Keratinocyte (primary cell): ENCODE measurements around the gene VPREB1. TPM values are rescaled to one million over a fixed set of nuclear protein-coding genes. Genes with fewer than 3 reads are reported as not detected.

Source experiments
- DNase-seq: peaks from one replicate; pipeline ENCODE4 v3.0.0-alpha.2; 2011; ENCODE audit warnings: low read depth, missing footprints, low spot score
- FAIRE-seq: peaks from 2 replicates; lab custom pipeline; 2011; peaks lifted over from hg19 to GRCh38; lab: Jason Lieb, UNC
- H2AFZ ChIP-seq: 2 replicates; pipeline ENCODE4 v1.6.0; 2012; ENCODE audit warnings: low read length, control low read depth, inconsistent platforms; ENCODE audit not compliant: control insufficient read depth
- H3K27ac ChIP-seq: 2 replicates; pipeline ENCODE4 v1.5.1; 2011; ENCODE audit warnings: low read length; ENCODE audit not compliant: control insufficient read depth, insufficient read depth
- H3K27me3 ChIP-seq: 3 replicates; pipeline ENCODE4 v1.6.0; 2011; ENCODE audit warnings: low read length; ENCODE audit not compliant: control insufficient read depth, insufficient read depth; ENCODE audit errors: extremely low read depth
- H3K36me3 ChIP-seq, 2 experiments: 2 replicates in 1 of 2; 3 replicates in 1 of 2; pipeline ENCODE4 v1.5.1; 2011; ENCODE audit warnings: low read length in 2 of 2, mild to moderate bottlenecking in 1 of 2; ENCODE audit not compliant: control insufficient read depth in 2 of 2, insufficient read depth in 2 of 2; ENCODE audit errors: extremely low read depth in 1 of 2
- H3K4me1 ChIP-seq: 3 replicates; pipeline ENCODE4 v1.5.1; 2011; ENCODE audit warnings: low read length; ENCODE audit not compliant: control insufficient read depth, insufficient read depth; ENCODE audit errors: extremely low read depth
- H3K4me2 ChIP-seq: 3 replicates; pipeline ENCODE4 v1.6.0; 2011; ENCODE audit warnings: low read depth, low read length; ENCODE audit not compliant: control insufficient read depth, insufficient read depth; ENCODE audit errors: extremely low read depth
- H3K4me3 ChIP-seq, 3 experiments: fragments of 200-600 bp in 1 of 3; sonication (generic) in 1 of 3; 2 replicates in 2 of 3; 3 replicates in 1 of 3; pipeline ENCODE4 v1.5.1; 2011 to 2016; ENCODE audit warnings: low read length in 3 of 3, mild to moderate bottlenecking in 3 of 3, control low read depth in 2 of 3, inconsistent platforms in 1 of 3, low read depth in 1 of 3, mixed read lengths in 1 of 3, mixed run types in 1 of 3, moderate library complexity in 1 of 3; ENCODE audit not compliant: control insufficient read depth in 2 of 3, insufficient read depth in 2 of 3; ENCODE audit errors: extremely low read depth in 1 of 3
- H3K79me2 ChIP-seq: 2 replicates; pipeline ENCODE4 v1.6.0; 2012; ENCODE audit warnings: low read length; ENCODE audit not compliant: control insufficient read depth, insufficient read depth
- H3K9ac ChIP-seq: 3 replicates; pipeline ENCODE4 v1.6.0; 2011; ENCODE audit warnings: low read length; ENCODE audit not compliant: control insufficient read depth, insufficient read depth; ENCODE audit errors: extremely low read depth
- H3K9me1 ChIP-seq: 3 replicates; pipeline ENCODE4 v1.6.0; 2011; ENCODE audit warnings: low read length; ENCODE audit not compliant: control insufficient read depth, insufficient read depth; ENCODE audit errors: extremely low read depth
- H3K9me3 ChIP-seq: 2 replicates; pipeline ENCODE4 v1.5.1; 2012; ENCODE audit warnings: low read depth, low read length; ENCODE audit not compliant: control insufficient read depth
- H4K20me1 ChIP-seq: 3 replicates; pipeline ENCODE4 v1.6.0; 2011; ENCODE audit warnings: low read length; ENCODE audit not compliant: control insufficient read depth, insufficient read depth; ENCODE audit errors: extremely low read depth
- CTCF ChIP-seq, 3 experiments: IDR thresholded peaks in 1 of 3; conservative IDR thresholded peaks in 1 of 3; optimal IDR thresholded peaks in 1 of 3; 2 replicates in 2 of 3; 3 replicates in 1 of 3; pipeline versions ENCODE3 to v1.5.1; 2011; ENCODE audit warnings: low read length in 3 of 3, mild to moderate bottlenecking in 3 of 3, moderate library complexity in 2 of 3, control low read depth in 1 of 3, inconsistent platforms in 1 of 3; ENCODE audit not compliant: insufficient read depth in 2 of 3; ENCODE audit errors: extremely low read depth in 1 of 3
- EZH2 ChIP-seq: IDR thresholded peaks from one replicate; pipeline ENCODE4 v1.6.1; 2012; ENCODE audit warnings: inconsistent platforms, mild to moderate bottlenecking, low read length, moderate library complexity
- dilution Hi-C: fragments of 300-500 bp; cut with MboI; formaldehyde crosslinking; loops from one replicate; pipeline ENCODE4 v1.7.0; 2020; ENCODE audit warnings: low sequenced_read_pairs; ENCODE audit not compliant: extremely low pct_ligation_motif_present
- polyA plus RNA-seq, 5 experiments: library from polyadenylated mRNA; depleted of rRNA in 3 of 5; stranded (reverse) in 3 of 5; stranded (forward) in 1 of 5; unstranded in 1 of 5; fragments of >200 nt; gene quantifications; 1 replicate in 1 of 5; 2 replicates in 3 of 5; 3 replicates in 1 of 5; pipeline versions ENCODE4 v1.2.1 to v1.2.3, GENCODE V29; 2011 to 2012; ENCODE audit warnings: missing spikeins in 2 of 5, low read depth in 1 of 5, low replicate concordance in 1 of 5

Gene VPREB1
- polyA plus RNA-seq, 1 donor (not counting 4 experiments of a cell fraction or from before 2014, with no cell fraction given), result not detected

DNA sequence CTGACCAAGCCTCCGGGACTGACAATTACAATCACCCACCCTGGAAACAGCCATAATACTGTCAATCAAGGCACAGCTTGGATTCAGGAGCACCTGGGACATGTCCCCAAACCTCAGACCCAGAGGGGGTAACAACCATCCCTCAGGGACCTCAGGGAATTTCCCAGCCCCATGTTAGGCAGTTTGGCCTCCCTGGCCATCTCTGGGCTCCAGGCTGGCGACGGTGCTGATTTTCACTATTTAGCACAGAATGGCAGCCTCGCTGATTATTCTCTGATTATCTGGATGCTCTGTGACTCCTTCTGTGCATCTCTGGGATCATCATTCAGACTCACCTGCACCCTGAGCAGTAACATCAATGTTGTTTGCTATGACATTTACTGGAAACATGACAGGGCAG lies 45.8 kb upstream of the VPREB1 start:
- Histone ChIP-seq H3K79me2 (no peaks in the 10 kb centered on the region), H3K27me3 (peaks cover 29% of the 10 kb centered on the region), H3K9me1 (no peaks in the 10 kb centered on the region), H3K27ac (no peak overlapping the region), H3K36me3 (no peaks in the 10 kb centered on the region), H4K20me1 (peaks cover 2% of the 10 kb centered on the region), H2AFZ (no peak overlapping the region), H3K4me2 (no peak overlapping the region), H3K9me3 (no peaks in the 10 kb centered on the region), H3K9ac (no peak overlapping the region), H3K4me3 (no peak overlapping the region), H3K4me1 (no peaks in the 10 kb centered on the region)
- dilution Hi-C loops, result no loop called here
- no peak for TF ChIP-seq CTCF (optimal IDR thresholded peaks at IDR 0.05 in 1 of 3, IDR thresholded peaks at IDR 0.05 in 1 of 3, conservative IDR thresholded peaks at IDR 0.05 in 1 of 3; ENCODE audit: extremely low read depth in 1 of 3, insufficient read depth in 2 of 3, low read length in 3 of 3)
- no peak for TF ChIP-seq EZH2
- FAIRE-seq, result no peak
- no peak for DNase-seq

DNA sequence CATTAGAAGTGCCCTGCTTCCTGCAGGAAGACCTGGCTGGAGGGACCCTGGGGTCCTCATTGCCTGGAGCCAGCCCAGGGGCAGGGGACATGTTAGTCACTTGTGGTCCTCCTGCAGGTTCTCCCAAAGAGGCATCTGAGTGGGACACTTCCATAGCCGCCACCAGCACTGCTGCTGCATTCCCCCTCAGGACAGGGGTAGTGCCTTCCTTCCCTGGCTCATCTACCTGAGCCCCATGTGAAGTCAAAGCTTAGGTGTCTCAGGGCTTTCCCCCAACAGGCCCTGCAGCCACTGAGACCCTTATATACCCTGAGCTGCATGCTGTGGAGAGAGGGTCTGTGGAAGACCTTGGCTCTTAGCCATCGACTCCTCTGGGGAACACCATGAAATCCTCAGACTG lies 45.0 kb upstream of the VPREB1 start:
- Histone ChIP-seq H4K20me1 (peaks cover 2% of the 10 kb centered on the region), H3K9ac (no peak overlapping the region), H3K4me1 (no peaks in the 10 kb centered on the region), H3K27ac (no peak overlapping the region), H3K9me1 (no peaks in the 10 kb centered on the region), H3K4me3 (no peak overlapping the region), H2AFZ (no peak overlapping the region), H3K27me3 (peaks cover 29% of the 10 kb centered on the region), H3K36me3 (no peaks in the 10 kb centered on the region), H3K9me3 (no peaks in the 10 kb centered on the region), H3K4me2 (no peak overlapping the region), H3K79me2 (no peaks in the 10 kb centered on the region)
- DNase-seq, result no peak
- TF ChIP-seq CTCF (optimal IDR thresholded peaks at IDR 0.05 in 1 of 3, IDR thresholded peaks at IDR 0.05 in 1 of 3, conservative IDR thresholded peaks at IDR 0.05 in 1 of 3; ENCODE audit: extremely low read depth in 1 of 3, insufficient read depth in 2 of 3, low read length in 3 of 3) (no peak), EZH2 (no peak)
- FAIRE-seq, result no peak
- dilution Hi-C loops, result no loop called here
